Neural progenitor cell (in vitro differentiated cells): ENCODE data around the gene IL17D.

Experiments
- CTCF ChIP-seq: fragments of 200-600 bp; sonication (generic); IDR thresholded peaks from 2 replicates; pipeline ENCODE4 v1.5.1; 2017; ENCODE audit warnings: antibody characterized with exemption, mild to moderate bottlenecking
- EZH2 ChIP-seq: fragments of 200-600 bp; sonication (generic); IDR thresholded peaks from 2 replicates; pipeline ENCODE4 v1.6.1; 2017; ENCODE audit warnings: antibody characterized with exemption, mild to moderate bottlenecking, moderate library complexity
- EZH2phosphoT487 ChIP-seq: fragments of 200-600 bp; sonication (generic); IDR thresholded peaks from 2 replicates; pipeline ENCODE4 v1.6.1; 2017; ENCODE audit warnings: antibody characterized with exemption

- TF ChIP-seq CTCF (no peak), EZH2phosphoT487 (no peak), EZH2 (no peak)
Observed at GRCh38 chr13:20738616-20739015, 35.1 kb downstream of the IL17D start.
